ENCODE measurements around the gene TBX20.
"Not testable (repeated sequence)": the region's sequence is repeated elsewhere in the genome, so short reads cannot be mapped to it uniquely, and the experiment has no call there.

The TBX20 gene

GRCh38 chr7:35250452-35250851, 3.4 kb downstream of the TBX20 start:
- no peak for DNase-seq (ENCODE audit: low read depth)
- no peak for TF ChIP-seq CTCF (IDR thresholded peaks at IDR 0.05; ENCODE audit: low read length, missing control alignments)
- H3K4me3 ChIP-seq (replicated peaks; ENCODE audit: low read depth, low read length), result peak overlapping the region; percentile 91

DNA sequence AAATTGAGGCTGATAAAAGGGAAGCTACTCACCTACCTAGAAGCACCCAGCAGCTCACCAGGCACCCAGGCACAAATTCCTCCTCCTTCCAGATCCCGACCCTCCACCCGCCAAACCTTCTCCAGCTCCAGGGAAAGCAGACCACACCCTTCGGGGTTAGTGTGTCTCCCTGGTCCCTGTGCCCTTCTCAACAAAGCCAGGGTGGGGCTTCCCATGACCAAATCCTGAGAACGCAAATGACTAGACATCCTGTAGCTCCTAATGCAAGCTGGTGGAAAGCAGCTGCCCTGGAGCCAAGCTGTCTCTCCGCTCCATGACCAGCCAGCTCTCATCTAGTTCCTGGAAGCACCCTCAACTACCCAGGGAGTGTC, 4.4 kb downstream of the TBX20 start:
- TF ChIP-seq CTCF (IDR thresholded peaks at IDR 0.05; ENCODE audit: low read length, missing control alignments), result no peak
- H3K4me3 ChIP-seq (replicated peaks; ENCODE audit: low read depth, low read length), result peak overlapping the region; percentile 91
- DNase-seq (ENCODE audit: low read depth), result no peak

DNA sequence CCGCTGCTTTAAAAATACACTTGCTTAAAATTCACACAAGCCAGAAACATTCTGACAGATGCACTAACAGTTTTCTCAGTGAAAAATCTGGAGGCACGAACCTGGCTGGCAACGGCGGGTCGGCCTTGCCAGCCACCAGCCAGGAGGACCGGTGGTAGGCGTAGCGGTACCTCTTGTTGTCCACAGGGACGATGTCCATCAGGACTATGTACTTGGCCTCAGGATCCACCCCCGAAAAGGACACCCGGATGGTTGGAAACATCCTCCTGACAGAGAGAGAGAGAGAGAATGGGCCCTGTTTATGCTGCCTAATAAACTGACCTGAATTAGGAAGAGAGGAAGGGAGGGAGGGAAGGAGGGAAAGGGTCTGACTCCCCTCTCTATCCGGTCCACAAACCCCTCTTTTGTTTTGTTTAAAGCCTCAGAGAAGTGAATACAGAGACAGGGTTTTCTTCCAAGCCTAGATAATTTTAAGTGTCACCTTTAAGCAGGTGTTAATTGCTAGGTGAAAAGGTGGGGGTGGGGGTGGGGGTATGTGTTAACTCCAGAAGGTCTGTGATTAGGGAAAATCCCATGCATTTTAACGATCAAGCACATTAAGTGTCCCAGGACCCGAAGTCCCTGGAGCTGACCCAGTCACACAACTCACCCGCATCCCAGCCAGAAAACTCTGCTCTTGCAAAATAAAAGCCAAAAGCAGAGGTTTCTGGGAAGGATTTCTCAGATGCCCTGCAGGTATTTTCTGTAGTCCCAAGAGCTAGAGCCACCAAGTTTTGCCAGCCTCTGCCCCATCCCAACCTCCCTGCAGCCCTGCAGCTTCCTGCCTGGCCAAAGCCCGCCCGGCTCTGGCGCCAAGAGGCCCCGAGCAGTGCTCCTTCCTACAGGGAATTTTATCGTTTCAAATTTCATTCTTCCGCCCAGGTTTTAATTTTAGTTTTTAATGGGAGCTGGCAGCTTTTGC, 5.0 kb downstream of the TBX20 start:
- no peak for TF ChIP-seq CTCF (IDR thresholded peaks at IDR 0.05; ENCODE audit: low read length, missing control alignments)
- peak overlapping the region; percentile 91 for H3K4me3 ChIP-seq (replicated peaks; ENCODE audit: low read depth, low read length)
- no peak for DNase-seq (ENCODE audit: low read depth)

GRCh38 chr7:35246819-35247218, 7.1 kb downstream of the TBX20 start:
- peak; percentile 66 for DNase-seq (ENCODE audit: low read depth)

GRCh38 chr7:35241884-35242283, 12.0 kb downstream of the TBX20 start:
- TF ChIP-seq CTCF (IDR thresholded peaks at IDR 0.05; ENCODE audit: low read length, missing control alignments), result peak; percentile 37
- no peak overlapping the region for H3K4me3 ChIP-seq (replicated peaks; ENCODE audit: low read depth, low read length)
- DNase-seq (ENCODE audit: low read depth), result no peak

More at GRCh38 chr7:35246819-35247218, 7.1 kb downstream of the TBX20 start:
- no peak overlapping the region for H3K4me3 ChIP-seq (replicated peaks; ENCODE audit: low read depth, low read length)
- no peak for TF ChIP-seq CTCF (IDR thresholded peaks at IDR 0.05; ENCODE audit: low read length, missing control alignments)

- TF ChIP-seq CTCF (IDR thresholded peaks at IDR 0.05; ENCODE audit: low read length, missing control alignments), result no peak
- DNase-seq (ENCODE audit: low read depth), result no peak
- no peak overlapping the region for H3K4me3 ChIP-seq (replicated peaks; ENCODE audit: low read depth, low read length)
Measured at GRCh38 chr7:35241436-35241835, 12.5 kb downstream of the TBX20 start.

GRCh38 chr7:35241008-35241407, 12.9 kb downstream of the TBX20 start:
- DNase-seq (ENCODE audit: low read depth); H3K4me3 ChIP-seq (replicated peaks; ENCODE audit: low read depth, low read length): not testable (repeated sequence)

- DNase-seq (ENCODE audit: low read depth); H3K4me3 ChIP-seq (replicated peaks; ENCODE audit: low read depth, low read length): not testable (repeated sequence)
Measured at GRCh38 chr7:35238456-35238855, 15.4 kb downstream of the TBX20 start.

Data from fibroblast of pulmonary artery (primary cell).